ENCODE measurements around the gene ERO1B. TPM values are rescaled to one million over a fixed set of nuclear protein-coding genes. Genes with fewer than 3 reads are reported as not detected.

Gene ERO1B
- polyA plus RNA-seq, 4 donors = 10.3 to 15.2 (median 12.7) TPM

Other genes with a start within 250 kb of the ERO1B start
- 100 to 1,000 TPM; 166 to 197 (median 176) TPM for gene NID1, start 216.9 kb downstream of the ERO1B start, polyA plus RNA-seq (ENCODE audit: insufficient read length in 4 of 4)
- 10 to 100 TPM; 26.7 to 43.7 (median 36.4) TPM for gene GPR137B, start 139.4 kb downstream of the ERO1B start, polyA plus RNA-seq (ENCODE audit: insufficient read length in 4 of 4)
- 1 to 10 TPM; 5.9 to 7.5 (median 7.2) TPM for gene EDARADD, start 112.3 kb upstream of the ERO1B start, polyA plus RNA-seq (ENCODE audit: insufficient read length in 4 of 4)
- gene LGALS8, start 242.0 kb upstream of the ERO1B start, polyA plus RNA-seq (ENCODE audit: insufficient read length in 4 of 4) = 10 to 100 TPM; 71.1 to 99.7 (median 80.8) TPM